HG02763 (cell line): Measurements from ENCODE around the gene NUDT19.
"Not testable (repeated sequence)": the region's sequence is repeated elsewhere in the genome, so short reads cannot be mapped to it uniquely, and the experiment has no call there.

Source experiments
- ATAC-seq: cut with Tn5 transposase; IDR thresholded peaks from one replicate; pipeline ENCODE4 v1.9.1; 2021; ENCODE audit warnings: mild to moderate bottlenecking, moderate library complexity; ENCODE audit not compliant: unreplicated experiment

Gene NUDT19

DNA sequence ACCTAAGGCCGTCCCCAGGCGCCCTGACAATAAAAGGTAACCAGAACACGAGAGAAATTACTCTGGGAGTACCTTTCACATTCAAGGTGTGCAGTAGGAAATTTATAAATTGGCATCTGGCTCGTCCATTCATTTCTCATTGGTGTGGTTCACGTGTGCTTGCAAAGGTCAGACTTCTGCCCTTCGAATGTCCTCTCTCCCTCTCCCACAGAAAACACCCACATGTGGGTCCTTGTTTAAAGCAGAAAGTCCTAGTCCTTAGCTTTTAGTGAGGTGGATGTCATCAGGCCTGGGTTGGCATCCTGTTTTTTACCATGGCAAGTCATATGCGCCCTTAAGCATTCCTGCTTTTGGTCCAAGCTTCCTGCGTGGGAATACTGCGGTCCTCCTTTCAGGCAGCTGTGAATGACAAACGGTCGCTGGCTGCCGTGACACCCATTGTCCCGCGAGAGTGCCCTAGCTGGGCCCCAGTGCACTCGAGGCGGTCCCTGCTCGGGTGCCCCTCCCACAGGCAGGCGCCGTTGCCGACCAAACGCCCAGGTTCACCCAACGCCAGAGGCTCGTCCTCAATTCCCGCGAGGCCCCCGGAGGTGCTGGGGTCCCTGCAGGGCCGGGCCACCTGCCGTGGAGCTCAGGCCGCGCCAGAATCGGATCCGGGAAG is at the start of gene NUDT19:
Gene NUDT19, plus strand, starts transcription at position 531 of the 661 bp plus-strand sequence. CDS start 140 bp downstream, outside the sequence.
- peak; percentile 88 for ATAC-seq

DNA sequence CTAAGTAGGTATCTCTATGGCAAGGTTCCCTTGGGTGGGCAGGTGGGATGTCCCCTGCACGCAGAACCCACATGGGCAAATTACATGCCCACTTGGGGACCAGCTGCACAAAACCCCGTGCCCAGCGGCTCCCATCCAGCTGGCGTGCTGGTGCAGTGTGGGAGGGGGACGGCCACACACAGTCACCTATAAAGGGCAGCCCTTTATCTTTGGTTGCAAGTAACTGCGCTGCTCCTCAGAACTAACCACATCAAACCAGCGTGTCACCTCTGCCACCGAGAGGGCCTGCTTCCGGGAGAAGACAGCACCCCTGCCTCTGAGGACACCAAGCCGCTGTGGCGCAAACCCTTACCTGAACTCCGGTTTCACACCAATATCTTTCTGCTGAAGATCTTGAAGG is 48.9 kb upstream of the NUDT19 start:
- no peak for ATAC-seq

- no peak for ATAC-seq
Measured at GRCh38 chr19:32646556-32646955, 45.1 kb upstream of the NUDT19 start.

- ATAC-seq: no peak
Measured at GRCh38 chr19:32647361-32647760, 44.3 kb upstream of the NUDT19 start.

- ATAC-seq: no peak
Measured at GRCh38 chr19:32649751-32650150, 41.9 kb upstream of the NUDT19 start.

DNA sequence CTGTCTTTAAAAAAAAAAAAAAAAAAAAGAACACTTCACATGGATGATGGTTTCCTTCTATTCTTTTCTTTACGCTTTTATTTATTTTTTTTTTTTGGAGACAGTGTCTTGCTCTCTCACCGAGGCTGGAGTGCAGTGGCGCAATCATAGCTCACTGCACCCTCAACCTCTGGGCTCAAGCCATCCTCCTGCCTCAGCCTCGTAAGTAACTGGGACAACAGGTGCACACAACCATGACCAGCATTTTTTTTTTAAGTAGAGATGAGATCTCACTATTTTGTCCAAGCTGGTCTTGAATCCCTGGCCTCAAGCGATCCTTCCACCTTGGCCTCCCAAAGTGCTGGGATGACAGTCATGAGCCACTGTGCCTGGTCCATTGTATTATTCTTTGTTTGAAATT is 41.0 kb upstream of the NUDT19 start:
- no peak for ATAC-seq

DNA sequence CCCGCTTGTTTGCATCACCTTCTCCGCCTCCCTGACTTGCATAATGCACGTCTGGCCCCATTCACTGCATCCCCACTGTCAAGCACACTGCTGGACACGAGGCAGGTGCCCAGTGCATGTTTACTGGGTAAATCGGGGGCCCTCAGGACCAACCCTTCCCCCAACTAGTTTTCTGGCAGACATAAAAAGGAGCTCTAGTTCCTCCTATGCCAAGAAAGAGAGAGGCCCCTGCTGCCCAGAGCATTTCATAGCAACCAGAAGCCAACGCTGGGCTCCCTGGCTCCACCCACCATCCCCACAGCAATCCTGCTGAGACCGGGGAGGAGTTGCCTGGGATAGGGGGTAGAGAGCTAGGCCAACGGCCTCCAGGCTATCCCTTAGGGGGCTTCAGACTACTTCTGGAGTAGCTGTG is 39.9 kb upstream of the NUDT19 start:
- ATAC-seq: no peak

- ATAC-seq: not testable (repeated sequence)
Measured at GRCh38 chr19:32652331-32652730, 39.3 kb upstream of the NUDT19 start.

GRCh38 chr19:32652894-32653598 is 38.6 kb upstream of the NUDT19 start:
- no peak for ATAC-seq

DNA sequence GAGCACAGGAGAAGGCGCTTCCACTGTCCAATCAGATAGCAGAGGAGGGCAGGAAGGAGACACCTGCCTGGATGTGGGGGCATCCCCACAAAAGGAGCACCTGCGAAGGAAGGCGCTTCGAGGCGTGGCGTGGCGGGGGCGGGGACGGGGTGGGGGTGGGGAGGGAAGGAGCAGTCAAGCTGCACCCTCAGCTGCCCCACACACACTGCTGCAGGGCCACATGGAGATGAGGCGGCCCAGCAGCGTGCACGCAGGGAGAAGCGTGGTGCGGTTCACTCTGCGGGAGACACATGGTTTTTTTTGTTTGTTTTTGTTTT is 38.1 kb upstream of the NUDT19 start:
- no peak for ATAC-seq

- ATAC-seq: not testable (repeated sequence)
Measured at GRCh38 chr19:32656379-32656778, 35.2 kb upstream of the NUDT19 start.

DNA sequence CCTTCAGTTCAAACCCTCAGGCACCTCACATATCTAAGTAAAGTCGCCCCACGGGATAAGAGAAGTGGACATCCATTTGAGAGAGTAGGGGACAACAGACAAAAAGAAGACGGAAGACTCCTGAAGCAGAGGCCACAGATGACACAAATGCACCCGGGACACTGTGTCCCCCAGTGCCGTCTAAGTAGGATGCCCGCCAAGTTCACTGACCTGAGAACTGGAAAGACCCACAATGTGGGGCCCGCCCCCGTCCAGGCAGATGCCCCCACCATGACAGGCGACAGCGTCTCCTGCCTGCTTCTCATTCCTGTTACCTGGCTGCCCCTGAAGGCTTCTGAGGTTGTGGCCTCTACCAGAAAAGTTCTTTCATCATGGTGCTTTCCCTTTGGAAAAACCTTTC is 33.5 kb upstream of the NUDT19 start:
- no peak for ATAC-seq

GRCh38 chr19:32658527-32658926 is 33.1 kb upstream of the NUDT19 start:
- ATAC-seq: no peak

DNA sequence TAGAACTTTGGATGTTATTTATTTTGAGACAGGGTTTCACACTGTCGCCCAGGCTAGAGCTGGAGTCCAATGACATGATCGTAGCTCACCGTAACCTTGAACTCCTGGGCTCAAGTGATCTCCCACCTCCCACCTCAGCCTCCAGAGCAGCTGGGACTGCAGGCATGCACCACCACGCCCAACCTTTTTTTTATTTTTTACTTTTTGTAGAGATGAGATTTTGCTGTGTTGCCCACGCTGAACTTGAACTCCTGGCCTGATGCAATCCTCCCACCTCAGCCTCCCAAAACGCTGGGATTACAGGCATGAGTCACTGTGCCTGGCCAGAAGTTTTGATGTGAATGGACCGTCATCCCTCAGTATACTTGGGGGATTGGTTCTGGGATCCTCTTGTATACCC is 30.3 kb upstream of the NUDT19 start:
- ATAC-seq: no peak

GRCh38 chr19:32662186-32662585 is 29.4 kb upstream of the NUDT19 start:
- no peak for ATAC-seq

- ATAC-seq: no peak
Measured at GRCh38 chr19:32666084-32666483, 25.5 kb upstream of the NUDT19 start.

GRCh38 chr19:32669310-32669709 is 22.3 kb upstream of the NUDT19 start:
- no peak for ATAC-seq

DNA sequence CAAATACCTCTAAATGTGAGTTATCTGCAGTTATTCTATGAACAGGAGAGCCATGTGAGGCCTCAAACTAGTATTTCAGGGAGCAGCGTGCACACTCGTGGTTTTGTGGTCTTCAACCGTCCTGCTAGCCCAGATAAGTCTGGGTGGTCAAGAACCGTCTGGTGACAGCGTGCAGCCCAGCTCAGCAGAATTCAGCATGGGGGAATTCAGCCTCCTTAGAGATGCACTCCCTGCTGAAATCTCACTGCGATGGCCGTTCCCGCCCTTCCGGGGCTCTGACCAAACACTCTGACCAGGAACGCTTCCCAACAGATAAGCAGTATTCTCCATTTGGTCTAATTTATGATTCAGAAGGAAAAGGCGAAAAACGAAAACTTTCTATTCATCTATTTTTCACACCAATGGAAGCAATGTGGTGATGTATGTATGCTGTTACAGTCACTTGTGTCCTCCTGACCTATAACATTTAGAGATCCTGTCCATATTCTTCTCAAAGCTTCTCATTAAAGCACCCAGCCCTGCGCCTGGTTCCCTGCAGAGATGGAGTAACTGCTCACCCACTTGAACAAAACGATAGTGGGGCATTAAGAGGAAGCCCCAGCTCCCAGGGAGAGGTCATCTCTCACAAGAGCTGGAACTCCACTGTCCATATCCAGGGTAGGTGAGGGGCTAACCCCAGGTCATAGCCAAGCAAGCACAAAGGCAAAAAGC is 19.6 kb upstream of the NUDT19 start:
- ATAC-seq: no peak

- ATAC-seq: no peak
Measured at GRCh38 chr19:32672841-32673240, 18.8 kb upstream of the NUDT19 start.

GRCh38 chr19:32673573-32673972 is 18.0 kb upstream of the NUDT19 start:
- ATAC-seq: no peak

DNA sequence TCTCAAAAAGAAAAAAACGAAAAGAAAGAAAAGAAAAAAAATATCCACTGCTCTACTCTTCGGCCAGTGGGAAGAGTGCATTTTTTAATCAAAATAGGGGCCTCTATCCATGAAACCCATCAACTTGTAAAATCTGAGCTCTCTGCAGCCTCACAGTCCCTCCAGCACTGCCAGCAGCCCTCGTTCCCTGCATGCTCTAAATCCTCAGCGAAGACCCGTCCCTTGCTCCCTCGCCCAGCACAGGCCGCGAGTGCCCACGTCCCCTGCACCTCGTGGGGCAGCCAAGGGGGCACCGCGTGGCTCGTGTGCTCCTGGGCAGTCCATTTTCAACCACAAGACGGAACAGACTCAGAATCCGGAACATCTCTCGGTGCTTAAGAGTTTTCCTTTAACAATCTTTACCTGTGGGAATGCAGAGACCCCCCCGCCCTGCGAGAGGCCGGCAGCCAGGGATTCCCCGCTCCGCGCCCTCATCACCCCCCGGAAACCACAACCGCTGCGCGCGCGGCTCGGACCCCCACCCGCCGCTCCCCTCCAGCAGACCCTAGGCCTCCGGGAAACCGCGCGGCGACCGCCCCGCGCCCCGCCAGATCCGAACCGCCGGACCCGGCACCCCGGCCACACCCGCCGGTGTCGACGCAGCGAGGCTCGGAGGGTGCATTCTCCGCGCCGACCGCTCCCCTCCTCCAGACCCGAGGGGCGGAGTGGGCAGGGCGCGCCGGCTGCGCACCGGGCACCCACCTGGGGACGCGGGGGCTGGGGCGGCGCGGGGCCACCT is 17.3 kb upstream of the NUDT19 start:
- no peak for ATAC-seq
